HUES6 (cell line): ENCODE results near the gene CRIP3.

Experiments used
- H3K27ac ChIP-seq: 2 replicates; pipeline ENCODE4 v1.7.0; 2013; ENCODE audit warnings: low read depth, mild to moderate bottlenecking, low read length, inconsistent platforms
- H3K27me3 ChIP-seq: 2 replicates; pipeline ENCODE4 v1.6.1; 2013; ENCODE audit warnings: low read length; ENCODE audit not compliant: control insufficient read depth, insufficient read depth
- H3K36me3 ChIP-seq: 2 replicates; pipeline ENCODE4 v1.6.1; 2013; ENCODE audit warnings: low read length; ENCODE audit not compliant: control insufficient read depth, insufficient read depth
- H3K4me1 ChIP-seq: 2 replicates; pipeline ENCODE4 v1.6.1; 2013; ENCODE audit warnings: low read length; ENCODE audit not compliant: control insufficient read depth, insufficient read depth
- H3K4me3 ChIP-seq: 2 replicates; pipeline ENCODE4 v1.5.1; 2013; ENCODE audit warnings: low read depth, low read length
- H3K9ac ChIP-seq: one replicate; pipeline ENCODE4 v1.6.1; 2013; ENCODE audit warnings: mild to moderate bottlenecking, low read length
- H3K9me3 ChIP-seq: 2 replicates; pipeline ENCODE4 v1.6.1; 2013; ENCODE audit warnings: low read depth, low read length; ENCODE audit not compliant: control insufficient read depth, insufficient read depth

Gene CRIP3

DNA sequence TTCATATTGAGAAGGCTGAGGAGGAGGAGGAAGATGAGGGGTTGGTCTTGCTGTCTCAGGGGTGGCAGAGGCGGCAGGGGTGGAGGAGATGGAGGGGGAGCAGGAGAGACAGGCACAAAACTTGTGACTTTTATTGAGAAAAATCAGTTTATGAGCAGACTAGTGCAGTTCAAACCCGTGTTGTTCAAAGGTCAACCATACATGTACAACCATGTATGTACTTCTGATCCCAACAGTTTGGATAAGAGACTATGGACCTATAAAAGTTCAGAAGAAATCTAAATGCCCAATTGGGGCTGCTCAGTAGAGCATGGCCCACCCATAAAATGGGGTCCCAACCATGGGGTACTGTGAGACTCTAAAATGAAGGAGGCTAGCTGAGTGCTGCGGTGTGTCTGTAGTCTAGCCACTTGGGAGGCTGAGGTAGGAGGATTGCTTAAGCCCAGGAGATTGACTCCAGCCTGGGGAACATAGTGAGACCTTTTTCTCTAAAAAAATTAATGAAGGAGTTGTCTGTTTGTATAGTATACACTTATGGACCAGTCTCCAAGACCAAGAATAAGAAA is 18.2 kb downstream of the CRIP3 start:
- Histone ChIP-seq H3K9me3 (no peaks in the 10 kb centered on the region), H3K36me3 (no peaks in the 10 kb centered on the region), H3K4me3 (no peak overlapping the region), H3K4me1 (peaks cover 5% of the 10 kb centered on the region; the same call in 1 of the 2 replicates), H3K9ac (no peak overlapping the region), H3K27me3 (peaks cover 13% of the 10 kb centered on the region), H3K27ac (no peak overlapping the region)

DNA sequence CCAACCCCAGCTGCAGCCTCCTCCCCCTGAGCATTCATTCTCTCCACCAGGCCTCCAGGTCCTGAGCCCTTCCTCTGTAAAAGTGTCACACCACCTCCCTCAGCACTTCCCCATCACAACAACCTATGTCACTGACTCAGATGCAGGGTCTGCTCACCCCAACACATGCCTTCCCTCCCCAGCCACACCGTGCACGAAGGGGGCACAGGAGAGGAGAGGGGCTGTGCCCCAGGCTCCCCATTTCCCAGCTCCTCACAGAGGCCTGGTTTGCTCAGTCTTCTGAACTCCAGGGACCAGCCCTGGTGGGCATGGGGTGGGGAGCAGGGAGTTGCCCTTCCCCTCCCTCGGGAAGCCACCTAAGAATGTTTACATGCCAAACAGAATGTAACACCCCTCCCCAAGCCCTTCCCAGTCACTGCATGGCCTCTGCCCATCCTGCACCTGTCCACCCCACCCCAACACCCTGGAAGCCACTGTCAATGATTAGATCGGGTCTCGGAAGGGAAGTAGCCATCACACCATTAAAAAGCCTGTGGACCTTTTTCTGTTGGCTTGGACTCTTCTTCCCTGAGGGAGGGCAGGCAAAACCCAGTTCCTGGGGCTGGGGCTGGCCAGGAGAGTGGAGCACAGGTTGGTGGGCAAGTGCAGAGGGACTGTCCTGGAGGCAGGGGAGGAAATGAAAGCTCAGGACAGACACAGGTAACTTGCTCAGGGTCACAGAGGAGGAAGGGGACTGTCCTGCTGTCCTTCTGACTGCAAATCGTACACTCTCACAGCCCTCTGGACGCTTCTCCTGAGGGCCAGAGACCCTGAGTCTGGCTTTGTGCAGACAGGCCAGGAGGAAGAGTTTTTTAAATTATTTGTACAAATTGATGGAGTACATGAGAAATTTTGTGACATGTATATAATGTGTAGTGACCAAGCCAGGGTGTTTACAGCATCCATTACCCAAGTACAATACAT is 20.6 kb downstream of the CRIP3 start:
- H3K9me3 ChIP-seq: no peaks in the 10 kb centered on the region
- H3K4me3 ChIP-seq: no peak overlapping the region
- no peak overlapping the region for H3K27ac ChIP-seq
- H3K27me3 ChIP-seq: peaks cover 21% of the 10 kb centered on the region
- no peak overlapping the region for H3K9ac ChIP-seq
- peaks cover 5% of the 10 kb centered on the region; the same call in 1 of the 2 replicates for H3K4me1 ChIP-seq
- no peaks in the 10 kb centered on the region for H3K36me3 ChIP-seq

DNA sequence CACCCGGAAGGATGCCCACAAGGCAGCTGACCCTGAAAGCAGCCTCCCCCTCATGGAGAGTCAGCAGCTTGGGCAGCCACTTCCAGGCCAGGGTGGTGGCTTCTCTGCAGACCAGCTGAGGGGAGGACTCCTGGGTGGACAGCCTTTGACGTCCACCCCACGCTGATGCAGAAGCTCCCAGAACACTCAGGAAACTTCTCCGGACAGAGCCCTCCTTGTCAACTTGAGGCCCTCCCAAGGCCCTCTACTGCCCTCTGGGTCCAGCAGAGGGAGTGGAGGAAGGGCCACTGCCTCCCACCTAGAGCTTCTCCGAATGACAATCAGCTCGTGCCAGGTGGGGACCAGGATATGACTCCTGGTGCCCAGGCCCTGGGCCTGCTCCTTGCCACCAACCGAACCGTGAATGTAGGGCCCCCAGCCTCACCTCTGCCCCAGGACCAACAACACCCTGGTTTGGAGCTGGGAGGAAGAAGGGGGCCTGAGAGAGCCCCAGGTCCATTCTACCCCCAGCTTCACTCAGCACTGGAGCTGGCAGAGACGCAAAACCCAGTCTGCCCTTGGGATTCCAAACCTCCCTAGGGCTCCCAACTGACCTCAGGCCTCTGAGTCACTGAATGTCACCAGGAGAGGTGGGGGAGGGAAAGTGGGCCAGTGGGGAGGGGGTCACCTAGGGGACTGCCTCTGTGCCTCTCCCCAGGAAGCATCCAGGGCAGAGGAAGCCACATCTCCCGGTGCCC is 21.5 kb downstream of the CRIP3 start:
- H3K27me3 ChIP-seq: peaks cover 21% of the 10 kb centered on the region
- H3K9me3 ChIP-seq: no peaks in the 10 kb centered on the region
- no peak overlapping the region for H3K9ac ChIP-seq
- H3K36me3 ChIP-seq: no peaks in the 10 kb centered on the region
- no peak overlapping the region for H3K27ac ChIP-seq
- H3K4me1 ChIP-seq: peaks cover 5% of the 10 kb centered on the region; the same call in 1 of the 2 replicates
- H3K4me3 ChIP-seq: no peak overlapping the region

DNA sequence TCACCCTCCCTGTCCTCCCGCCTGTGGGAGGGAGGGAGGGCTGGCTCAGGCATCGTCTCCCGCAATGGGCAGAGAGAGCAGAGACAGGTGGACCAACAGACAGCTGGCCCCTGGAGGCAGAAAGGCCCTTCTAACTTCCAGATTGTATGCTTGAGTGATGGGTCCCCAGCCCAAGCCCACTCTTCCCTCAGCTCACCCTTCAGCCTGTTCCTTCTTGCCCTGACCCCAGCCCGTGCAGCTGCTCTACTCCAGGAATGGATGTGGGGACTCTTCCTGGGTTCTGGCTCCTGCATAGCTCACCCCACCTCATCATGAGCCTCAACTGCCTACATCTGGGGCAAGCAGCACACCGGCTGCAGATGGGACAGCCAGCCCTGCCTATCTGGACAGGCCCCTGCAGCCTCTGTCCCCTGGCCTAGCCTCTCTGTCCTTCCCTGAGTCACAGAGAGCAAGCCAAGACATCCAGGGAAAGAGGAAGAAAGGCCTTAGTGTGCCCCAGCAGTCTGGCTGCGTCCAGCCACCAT is 22.1 kb downstream of the CRIP3 start:
- H3K27me3 ChIP-seq: peaks cover 21% of the 10 kb centered on the region
- H3K9me3 ChIP-seq: no peaks in the 10 kb centered on the region
- peaks cover 5% of the 10 kb centered on the region; the same call in 1 of the 2 replicates for H3K4me1 ChIP-seq
- H3K27ac ChIP-seq: no peak overlapping the region
- no peak overlapping the region for H3K9ac ChIP-seq
- no peaks in the 10 kb centered on the region for H3K36me3 ChIP-seq
- no peak overlapping the region for H3K4me3 ChIP-seq

DNA sequence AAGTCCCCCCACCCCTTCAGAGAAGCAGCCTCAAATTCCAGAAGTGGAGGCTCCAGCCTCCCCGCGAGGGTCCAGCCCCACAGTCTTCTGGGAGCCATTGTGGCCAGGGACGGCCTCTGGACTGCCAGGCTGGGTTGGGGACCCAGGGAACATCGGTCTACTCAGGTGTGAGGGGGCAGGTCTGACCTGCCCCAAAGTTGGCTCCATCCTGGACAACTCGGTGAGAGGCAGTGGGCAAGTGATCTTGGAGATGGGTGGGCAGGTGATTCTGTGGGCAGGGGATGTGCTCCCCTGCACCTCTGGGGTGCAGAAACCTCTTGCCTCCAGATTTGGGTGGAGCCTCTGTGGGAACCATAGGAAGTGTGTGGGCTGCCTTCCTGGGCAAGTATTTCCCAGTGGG is 22.8 kb downstream of the CRIP3 start:
- H3K4me1 ChIP-seq: peaks cover 5% of the 10 kb centered on the region; the same call in 1 of the 2 replicates
- H3K9ac ChIP-seq: no peak overlapping the region
- H3K4me3 ChIP-seq: no peak overlapping the region
- no peaks in the 10 kb centered on the region for H3K9me3 ChIP-seq
- H3K36me3 ChIP-seq: no peaks in the 10 kb centered on the region
- no peak overlapping the region for H3K27ac ChIP-seq
- H3K27me3 ChIP-seq: peaks cover 21% of the 10 kb centered on the region

DNA sequence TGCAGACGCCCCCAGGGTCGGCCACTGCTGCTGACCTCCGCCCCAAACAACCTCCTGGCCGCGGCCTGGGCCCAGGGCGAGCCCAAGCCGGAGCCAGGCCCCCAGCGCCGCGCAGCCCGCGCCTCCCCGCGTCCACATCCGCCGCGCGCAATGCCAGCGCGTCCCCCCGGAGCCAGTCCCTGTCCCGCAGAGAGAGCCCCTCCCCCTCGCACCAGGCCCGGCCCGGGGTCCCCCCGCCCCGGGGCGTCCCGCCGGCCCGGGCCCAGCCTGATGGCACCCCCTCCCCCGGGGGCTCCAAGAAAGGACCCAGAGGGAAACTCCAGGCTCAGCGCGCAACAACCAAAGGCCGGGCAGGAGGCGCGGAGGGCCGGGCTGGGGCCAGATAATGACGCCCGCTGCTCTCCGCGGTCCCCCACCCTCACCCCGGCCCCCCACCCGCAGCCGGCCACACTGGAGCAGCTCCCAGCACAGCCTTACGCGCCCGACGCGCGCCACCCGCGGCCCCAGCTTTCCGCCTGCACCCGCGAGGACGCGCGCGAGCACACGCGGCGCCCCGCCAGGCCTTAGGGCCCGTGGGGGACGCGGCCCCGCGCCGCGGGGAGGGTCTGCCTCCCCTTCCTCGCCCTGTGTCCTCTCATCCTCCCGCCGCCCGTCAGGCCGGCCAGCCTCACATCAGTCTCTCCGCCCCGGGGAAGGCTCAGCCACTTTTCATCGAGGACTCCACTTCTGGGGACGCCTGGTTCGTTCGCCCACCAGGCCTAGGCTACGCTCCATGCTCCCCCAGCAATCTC is 23.4 kb downstream of the CRIP3 start:
- no peaks in the 10 kb centered on the region for H3K9me3 ChIP-seq
- H3K27me3 ChIP-seq: peaks cover 21% of the 10 kb centered on the region
- H3K36me3 ChIP-seq: no peaks in the 10 kb centered on the region
- no peak overlapping the region; the same call in 1 of the 2 replicates for H3K4me3 ChIP-seq
- H3K9ac ChIP-seq: no peak overlapping the region
- H3K4me1 ChIP-seq: peaks cover 5% of the 10 kb centered on the region; the same call in 1 of the 2 replicates
- no peak overlapping the region for H3K27ac ChIP-seq

DNA sequence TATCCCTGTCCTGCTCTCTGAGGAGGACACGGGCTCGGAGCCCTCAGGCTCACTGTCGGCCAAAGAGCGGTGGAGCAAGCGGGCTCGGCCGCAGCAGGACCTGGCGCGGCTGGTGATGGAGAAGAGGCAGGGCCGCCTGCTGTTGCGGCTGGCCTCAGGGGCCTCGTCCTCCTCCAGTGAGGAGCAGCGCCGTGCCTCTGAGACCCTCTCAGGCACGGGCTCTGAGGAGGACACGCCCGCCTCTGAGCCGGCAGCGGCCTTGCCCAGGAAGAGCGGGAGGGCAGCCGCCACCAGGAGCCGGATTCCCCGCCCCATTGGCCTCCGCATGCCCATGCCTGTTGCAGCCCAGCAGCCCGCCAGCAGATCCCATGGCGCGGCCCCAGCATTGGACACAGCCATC is 24.7 kb downstream of the CRIP3 start:
- Histone ChIP-seq H3K4me3 (no peak overlapping the region), H3K9ac (no peak overlapping the region), H3K27ac (no peak overlapping the region), H3K27me3 (peaks cover 21% of the 10 kb centered on the region), H3K36me3 (no peaks in the 10 kb centered on the region), H3K4me1 (peaks cover 7% of the 10 kb centered on the region), H3K9me3 (no peaks in the 10 kb centered on the region)

DNA sequence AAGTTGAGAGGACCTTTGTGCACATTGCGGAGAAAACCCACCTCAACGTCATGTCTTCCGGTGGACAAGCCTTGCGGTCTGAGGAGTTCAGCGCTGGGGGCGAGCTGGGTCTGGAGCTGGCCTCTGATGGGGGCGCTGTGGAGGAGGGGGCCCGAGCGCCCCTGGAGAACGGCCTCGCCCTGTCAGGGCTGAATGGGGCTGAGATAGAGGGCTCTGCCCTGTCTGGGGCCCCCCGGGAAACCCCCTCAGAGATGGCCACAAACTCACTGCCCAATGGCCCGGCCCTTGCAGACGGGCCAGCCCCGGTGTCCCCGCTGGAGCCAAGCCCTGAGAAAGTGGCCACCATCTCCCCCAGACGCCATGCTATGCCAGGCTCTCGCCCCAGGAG is 25.1 kb downstream of the CRIP3 start:
- H3K36me3 ChIP-seq: no peaks in the 10 kb centered on the region

DNA sequence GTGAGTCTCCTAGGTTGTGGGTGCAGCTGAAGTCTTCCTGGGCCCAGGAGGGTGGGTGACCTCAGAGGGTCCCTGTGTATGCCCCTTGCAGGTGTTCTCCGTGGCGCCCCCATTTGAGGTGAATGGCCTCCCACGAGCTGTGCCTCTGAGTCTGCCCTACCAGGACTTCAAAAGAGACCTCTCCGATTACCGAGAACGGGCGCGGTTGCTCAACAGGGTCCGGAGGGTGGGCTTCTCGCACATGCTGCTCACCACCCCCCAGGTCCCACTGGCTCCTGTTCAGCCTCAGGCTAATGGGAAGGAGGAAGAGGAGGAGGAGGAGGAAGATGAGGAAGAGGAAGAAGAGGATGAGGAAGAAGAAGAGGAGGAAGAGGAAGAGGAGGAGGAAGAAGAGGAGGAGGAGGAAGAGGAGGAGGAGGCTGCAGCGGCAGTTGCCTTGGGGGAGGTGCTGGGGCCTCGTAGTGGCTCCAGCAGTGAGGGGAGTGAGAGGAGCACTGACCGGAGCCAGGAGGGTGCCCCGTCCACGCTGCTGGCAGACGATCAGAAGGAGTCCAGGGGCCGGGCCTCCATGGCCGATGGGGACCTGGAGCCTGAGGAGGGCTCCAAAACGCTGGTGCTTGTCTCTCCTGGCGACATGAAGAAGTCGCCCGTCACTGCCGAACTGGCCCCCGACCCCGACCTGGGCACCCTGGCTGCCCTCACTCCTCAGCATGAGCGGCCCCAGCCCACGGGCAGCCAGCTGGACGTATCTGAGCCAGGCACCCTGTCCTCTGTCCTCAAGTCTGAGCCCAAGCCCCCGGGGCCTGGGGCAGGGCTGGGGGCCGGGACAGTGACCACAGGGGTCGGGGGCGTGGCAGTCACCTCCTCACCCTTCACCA is 25.8 kb downstream of the CRIP3 start:
- Histone ChIP-seq H3K27me3 (peaks cover 22% of the 10 kb centered on the region), H3K27ac (no peak overlapping the region), H3K9me3 (no peaks in the 10 kb centered on the region), H3K4me3 (no peak overlapping the region), H3K36me3 (no peaks in the 10 kb centered on the region), H3K4me1 (peaks cover 16% of the 10 kb centered on the region), H3K9ac (no peak overlapping the region)

More for the DNA sequence above, 25.1 kb downstream of the CRIP3 start:
- Histone ChIP-seq H3K27ac (no peak overlapping the region), H3K4me1 (peaks cover 11% of the 10 kb centered on the region), H3K4me3 (no peak overlapping the region), H3K9me3 (no peaks in the 10 kb centered on the region), H3K27me3 (peaks cover 21% of the 10 kb centered on the region), H3K9ac (no peak overlapping the region)
